Sigmoid colon (tissue), 7 donors: Measurements from ENCODE around the gene HSPA1L. TPM values are rescaled to one million over a fixed set of nuclear protein-coding genes. Genes with fewer than 3 reads are reported as not detected.

Experiments used
- DNase-seq: peaks from one replicate; pipeline ENCODE4 v3.0.0-alpha.2; 2019
- H3K27ac ChIP-seq, 4 donors: fragments of 200-600 bp; sonication (generic); one replicate each; pipeline ENCODE4 v1.5.1; 2016 to 2019; ENCODE audit warnings: mild to moderate bottlenecking in 1 of 4
- H3K27me3 ChIP-seq, 3 donors: fragments of 200-600 bp; sonication (generic); one replicate each; pipeline ENCODE4 v1.5.1; 2019; ENCODE audit warnings: mild to moderate bottlenecking in 1 of 3
- H3K36me3 ChIP-seq, 4 donors: fragments of 200-600 bp; sonication (generic); one replicate each; pipeline ENCODE4 v1.5.1; 2016 to 2019
- H3K4me1 ChIP-seq, 4 donors: fragments of 200-600 bp; sonication (generic); one replicate each; pipeline ENCODE4 v1.5.1; 2017 to 2019
- H3K4me3 ChIP-seq, 4 donors: fragments of 200-600 bp; sonication (generic); one replicate each; pipeline ENCODE4 v1.5.1; 2017 to 2019; ENCODE audit warnings: mild to moderate bottlenecking in 2 of 4, moderate library complexity in 1 of 4
- H3K9me3 ChIP-seq, 4 donors: fragments of 200-600 bp in 3 of 4; sonication (generic) in 3 of 4; one replicate each; pipeline versions ENCODE4 v1.5.1 to v1.6.1; 2013 to 2019
- EP300 ChIP-seq, 4 donors: sonication (generic); formaldehyde crosslinking; IDR thresholded peaks; one replicate each; pipeline ENCODE4 v1.6.1; 2017; ENCODE audit warnings: antibody characterized with exemption in 4 of 4
- POLR2A ChIP-seq, 2 donors: fragments of 450-650 bp; IDR thresholded peaks; one replicate each; pipeline ENCODE4 v1.6.1; 2016; ENCODE audit warnings: antibody characterized with exemption in 2 of 2, mild to moderate bottlenecking in 2 of 2, moderate library complexity in 2 of 2
- POLR2AphosphoS5 ChIP-seq, 4 donors: sonication (generic); formaldehyde crosslinking; IDR thresholded peaks; one replicate each; pipeline ENCODE4 v1.6.1; 2017; ENCODE audit warnings: antibody characterized with exemption in 4 of 4
- WGBS, 2 donors: extraction: QIAGEN DNeasy Blood & Tissue Kit; methylation state at CpG; one replicate each; pipeline ENCODE4 v1.1.7; 2013; 5-methylcytosine and 5-hydroxymethylcytosine counted together
- intact Hi-C: fragments of 100-400 bp; cut with DNase I; formaldehyde crosslinking; loops from one replicate; pipeline ENCODE4 v1.15.1; 2023
- polyA plus RNA-seq, 3 donors: library from polyadenylated mRNA; stranded (reverse); fragments of 200-250 nt; gene quantifications; one replicate each; pipeline ENCODE4 v1.2.3, GENCODE V29; 2013
- total RNA-seq, 4 donors: library from RNA; depleted of rRNA; stranded (reverse); fragments of >200 nt; gene quantifications; one replicate each; pipeline ENCODE4 v1.1.0, GENCODE V29; 2016
- TF ChIP-seq, protein P1 (sequence below), 4 experiments: fragments of 450-650 bp in 3 of 4; fragments of 200-600 bp in 1 of 4; IDR thresholded peaks; one replicate each; pipeline ENCODE4 v1.5.1; 2016 to 2019; ENCODE audit warnings: antibody characterized with exemption in 4 of 4, mild to moderate bottlenecking in 3 of 4, moderate library complexity in 2 of 4
- donor health status: healthy with polysubstance abuse.
- donor health status: Bipolar disorder and iron deficiency.
- donor health status: healthy.

The HSPA1L gene
- total and polyA plus RNA-seq, 7 donors: 0.23 to 2.3 (median 1.2) TPM

DNA sequence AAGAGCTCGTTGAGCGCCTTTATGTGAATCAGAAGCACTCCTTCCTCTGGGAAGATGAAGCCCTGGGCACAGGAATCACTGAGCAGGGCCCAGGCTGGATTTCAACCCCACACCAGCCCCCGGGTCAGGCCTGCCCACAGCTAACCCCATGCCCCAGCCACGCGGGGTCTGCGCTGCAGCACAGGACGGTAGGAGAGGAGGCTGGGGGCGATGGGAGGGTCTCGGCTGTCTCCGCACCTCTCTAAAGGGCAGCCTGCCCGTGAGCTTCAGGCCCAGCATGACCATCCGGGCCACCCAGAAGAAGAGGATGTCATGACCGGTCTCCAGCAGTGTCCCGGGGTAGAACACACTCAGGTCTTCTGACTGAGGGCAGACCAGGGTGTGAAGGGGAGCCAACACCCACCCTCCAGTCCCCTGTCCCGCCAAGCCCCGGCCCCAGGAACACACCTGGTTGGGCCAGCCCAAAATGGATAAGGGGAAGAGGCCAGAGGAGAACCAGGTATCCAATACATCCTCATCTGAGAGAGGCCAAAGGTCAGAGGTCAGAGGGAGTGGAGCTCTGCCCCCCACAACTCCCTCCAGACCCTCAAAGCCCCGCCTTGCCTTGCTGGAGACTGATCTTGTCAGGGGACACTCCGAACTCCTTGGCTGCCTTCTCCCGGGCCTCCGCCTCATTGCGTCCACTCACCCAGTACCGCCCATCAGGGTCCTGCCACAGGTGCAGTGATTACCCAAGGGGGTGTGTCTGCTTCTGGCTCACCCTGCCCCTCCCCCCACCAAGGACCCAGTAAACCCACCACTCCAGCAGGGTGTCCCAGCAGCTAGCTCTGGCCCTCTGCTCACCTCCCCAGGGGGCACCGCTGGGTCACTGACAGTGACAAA, 33.6 kb downstream of the HSPA1L start:
- TF ChIP-seq POLR2A (IDR thresholded peaks at IDR 0.05): no peak
- TF ChIP-seq EP300 (IDR thresholded peaks at IDR 0.05): no peak
- TF ChIP-seq, protein P1, sequence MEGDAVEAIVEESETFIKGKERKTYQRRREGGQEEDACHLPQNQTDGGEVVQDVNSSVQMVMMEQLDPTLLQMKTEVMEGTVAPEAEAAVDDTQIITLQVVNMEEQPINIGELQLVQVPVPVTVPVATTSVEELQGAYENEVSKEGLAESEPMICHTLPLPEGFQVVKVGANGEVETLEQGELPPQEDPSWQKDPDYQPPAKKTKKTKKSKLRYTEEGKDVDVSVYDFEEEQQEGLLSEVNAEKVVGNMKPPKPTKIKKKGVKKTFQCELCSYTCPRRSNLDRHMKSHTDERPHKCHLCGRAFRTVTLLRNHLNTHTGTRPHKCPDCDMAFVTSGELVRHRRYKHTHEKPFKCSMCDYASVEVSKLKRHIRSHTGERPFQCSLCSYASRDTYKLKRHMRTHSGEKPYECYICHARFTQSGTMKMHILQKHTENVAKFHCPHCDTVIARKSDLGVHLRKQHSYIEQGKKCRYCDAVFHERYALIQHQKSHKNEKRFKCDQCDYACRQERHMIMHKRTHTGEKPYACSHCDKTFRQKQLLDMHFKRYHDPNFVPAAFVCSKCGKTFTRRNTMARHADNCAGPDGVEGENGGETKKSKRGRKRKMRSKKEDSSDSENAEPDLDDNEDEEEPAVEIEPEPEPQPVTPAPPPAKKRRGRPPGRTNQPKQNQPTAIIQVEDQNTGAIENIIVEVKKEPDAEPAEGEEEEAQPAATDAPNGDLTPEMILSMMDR (IDR thresholded peaks at IDR 0.05): no peak
- no peak for TF ChIP-seq POLR2AphosphoS5 (IDR thresholded peaks at IDR 0.05)
- H3K36me3 ChIP-seq: peaks cover 17 to 79% (median 59%) of the 10 kb centered on the region in 4 donors

DNA sequence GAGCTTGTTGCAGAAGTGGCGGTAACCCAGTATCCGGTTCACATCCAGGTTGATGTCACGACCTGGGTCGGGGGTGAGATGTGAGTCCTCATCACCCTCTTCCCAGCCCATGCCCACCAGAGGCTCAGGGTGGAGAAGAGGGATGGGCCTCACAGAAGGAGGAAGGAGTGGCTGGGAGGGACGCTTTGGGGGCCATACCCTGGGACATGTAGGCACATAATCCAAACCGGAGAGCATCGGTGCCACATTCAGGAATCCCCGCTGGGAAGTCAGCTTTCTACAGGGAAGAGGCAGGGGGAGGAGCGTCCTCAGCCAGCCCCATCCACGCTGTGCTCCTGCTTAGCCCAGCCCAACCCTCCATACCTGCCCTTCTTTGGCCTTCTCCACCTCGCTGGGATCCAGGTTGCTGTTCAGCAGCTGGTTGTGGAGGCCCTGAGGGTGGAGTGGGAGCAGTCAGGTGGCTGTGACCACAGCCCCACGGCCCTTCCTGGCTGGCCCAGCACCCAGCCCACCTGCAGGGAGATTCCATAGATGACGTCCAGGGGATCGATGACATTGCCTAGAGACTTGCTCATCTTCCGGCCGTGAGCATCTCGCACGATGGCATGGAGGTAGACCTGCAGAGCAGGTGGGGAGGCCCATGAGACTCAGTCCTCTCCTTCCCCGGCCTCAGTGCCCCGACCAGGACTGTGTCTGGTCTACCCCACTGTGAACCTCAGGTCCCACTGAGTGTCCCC, 34.4 kb downstream of the HSPA1L start:
- Histone ChIP-seq H3K27me3 (no peaks in the 10 kb centered on the region), H3K27ac (no peak overlapping the region), H3K4me1 (peaks cover 0 to 10% (median 10%) of the 10 kb centered on the region in 4 donors), H3K4me3 (no peak overlapping the region), H3K36me3 (peaks cover 17 to 73% (median 58%) of the 10 kb centered on the region in 4 donors), H3K9me3 (no peaks in the 10 kb centered on the region)
- no peak for TF ChIP-seq EP300 (IDR thresholded peaks at IDR 0.05)
- no peak for TF ChIP-seq POLR2A (IDR thresholded peaks at IDR 0.05)
- 90 to 93% methylated on average over 20 of the region's 20 CpGs for WGBS, 2 donors
- DNase-seq: no peak
- intact Hi-C loops: no loop called here

More for the DNA sequence above, 33.6 kb downstream of the HSPA1L start:
- 95 to 96% methylated on average over 23 of the region's 23 CpGs for WGBS, 2 donors
- intact Hi-C loops: no loop called here
- H3K4me1 ChIP-seq: peaks cover 0 to 10% (median 9%) of the 10 kb centered on the region in 4 donors
- H3K27me3 ChIP-seq: no peaks in the 10 kb centered on the region
- H3K27ac ChIP-seq: no peak overlapping the region
- H3K9me3 ChIP-seq: no peaks in the 10 kb centered on the region
- no peak for DNase-seq
- H3K4me3 ChIP-seq: no peak overlapping the region

DNA sequence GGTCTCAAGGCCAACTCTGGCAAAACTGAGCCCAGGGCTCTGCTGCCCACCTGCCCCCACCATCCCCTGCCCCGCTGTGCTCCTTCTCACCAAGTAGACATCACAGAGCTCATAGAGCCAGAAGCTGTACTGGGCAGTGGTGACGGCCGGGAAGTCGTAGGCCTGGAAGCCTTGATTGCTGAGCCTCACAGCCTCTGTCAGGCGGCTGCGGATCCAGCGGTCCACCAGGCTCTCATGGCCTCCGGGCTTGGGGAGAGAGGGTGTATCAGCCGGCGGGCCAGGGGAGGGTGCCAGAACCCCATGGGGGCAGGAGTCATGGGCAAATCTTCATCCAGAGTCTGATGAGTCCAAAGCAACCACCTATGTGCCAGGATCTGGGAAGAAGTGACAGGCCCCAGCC, 35.2 kb downstream of the HSPA1L start:
- no peak overlapping the region for H3K27ac ChIP-seq
- H3K9me3 ChIP-seq: no peaks in the 10 kb centered on the region
- H3K27me3 ChIP-seq: no peaks in the 10 kb centered on the region
- 95 to 97% methylated on average over 10 of the region's 10 CpGs for WGBS, 2 donors
- TF ChIP-seq, protein P1 (IDR thresholded peaks at IDR 0.05): no peak
- no peak for TF ChIP-seq POLR2AphosphoS5 (IDR thresholded peaks at IDR 0.05)
- no peak for TF ChIP-seq POLR2A (IDR thresholded peaks at IDR 0.05)
- TF ChIP-seq EP300 (IDR thresholded peaks at IDR 0.05): no peak
- H3K4me1 ChIP-seq: peaks cover 0 to 10% (median 10%) of the 10 kb centered on the region in 4 donors
- no peak for DNase-seq
- H3K36me3 ChIP-seq: peaks cover 17 to 65% (median 51%) of the 10 kb centered on the region in 4 donors
- H3K4me3 ChIP-seq: no peak overlapping the region
- intact Hi-C loops: no loop called here

DNA sequence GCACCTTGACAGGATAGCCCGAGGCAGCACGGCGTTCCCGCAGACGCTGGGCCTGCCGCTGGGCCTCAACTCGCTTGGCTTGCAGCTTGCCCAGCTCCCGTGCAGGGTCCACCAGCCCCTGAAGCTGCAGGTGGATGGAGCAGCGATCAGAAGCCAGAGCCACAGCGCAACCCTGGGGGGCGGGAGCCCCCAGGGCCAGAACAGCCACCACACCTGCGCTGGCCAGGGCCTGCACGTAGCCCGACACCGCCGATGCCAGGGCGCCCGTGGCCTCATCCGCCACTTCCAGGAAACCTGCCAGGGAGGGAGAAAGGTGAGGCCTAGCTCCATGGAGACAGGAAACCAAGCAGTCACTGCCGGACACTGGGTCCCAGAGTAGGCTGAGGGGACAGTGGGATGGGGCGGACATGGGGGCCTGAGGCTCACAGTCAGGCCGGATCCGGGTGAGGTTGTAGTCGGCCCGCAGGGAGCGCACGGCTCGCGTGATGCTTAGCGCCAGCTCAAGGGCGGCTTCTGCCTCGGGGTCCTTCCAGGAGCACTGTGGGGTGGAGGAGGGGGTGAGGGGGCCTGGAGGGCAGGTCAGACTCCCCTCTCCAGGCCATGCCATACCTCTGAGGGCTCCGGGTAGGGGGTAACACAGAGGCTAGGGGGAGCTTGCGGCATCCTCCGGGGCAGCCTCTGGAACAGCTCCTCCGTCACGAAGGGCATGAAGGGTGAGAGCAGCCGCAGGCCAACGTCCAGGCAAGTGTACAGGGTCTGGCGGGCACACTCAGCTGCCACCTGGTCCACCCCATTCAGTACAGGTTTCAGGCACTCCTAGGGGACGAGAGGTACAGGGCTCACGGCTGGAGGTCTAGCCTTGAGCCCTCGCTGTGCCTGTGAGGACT, 35.8 kb downstream of the HSPA1L start:
- no peak for DNase-seq
- Histone ChIP-seq H3K27ac (no peak overlapping the region), H3K36me3 (peaks cover 11 to 59% (median 44%) of the 10 kb centered on the region in 4 donors), H3K9me3 (no peaks in the 10 kb centered on the region), H3K27me3 (no peaks in the 10 kb centered on the region), H3K4me1 (peaks cover 0 to 10% (median 10%) of the 10 kb centered on the region in 4 donors), H3K4me3 (no peak overlapping the region)
- TF ChIP-seq POLR2AphosphoS5 (IDR thresholded peaks at IDR 0.05): no peak
- TF ChIP-seq EP300 (IDR thresholded peaks at IDR 0.05): no peak
- no peak for TF ChIP-seq POLR2A (IDR thresholded peaks at IDR 0.05)
- TF ChIP-seq, protein P1 (IDR thresholded peaks at IDR 0.05): no peak
- WGBS, 2 donors: 92 to 95% methylated on average over 43 of the region's 43 CpGs
- intact Hi-C loops: no loop called here
